Effector memory CD8-positive, alpha-beta T cell (primary cell): Measurements from ENCODE around the gene VPS33A.

Experiments used
- ATAC-seq: fragments of 150-1000 bp; cut with Tn5 transposase; replicated peaks from 2 replicates; pipeline ENCODE4 v1.10.0; 2021; ENCODE audit warnings: mild to moderate bottlenecking, moderate library complexity
- DNase-seq, 3 experiments: peaks; one replicate each; pipeline ENCODE4 v3.0.0; 2021
- H3K27ac Mint-ChIP-seq, 2 donors: one replicate each; pipeline ENCODE4 v1.8.0; 2022; ENCODE audit warnings: mild to moderate bottlenecking in 2 of 2, mixed read lengths in 2 of 2, moderate library complexity in 2 of 2
- H3K27me3 Mint-ChIP-seq, 2 donors: one replicate each; pipeline ENCODE4 v1.8.0; 2022; ENCODE audit warnings: mixed read lengths in 2 of 2
- H3K36me3 Mint-ChIP-seq: one replicate; pipeline ENCODE4 v1.8.0; 2022; ENCODE audit warnings: mild to moderate bottlenecking, moderate library complexity, mixed read lengths; ENCODE audit not compliant: insufficient read depth
- H3K4me1 Mint-ChIP-seq, 2 donors: one replicate each; pipeline ENCODE4 v1.8.0; 2022; ENCODE audit warnings: low read depth in 2 of 2, mixed read lengths in 2 of 2
- H3K4me3 Mint-ChIP-seq, 2 donors: one replicate each; pipeline ENCODE4 v1.8.0; 2022; ENCODE audit warnings: mild to moderate bottlenecking in 2 of 2, mixed read lengths in 2 of 2, moderate library complexity in 2 of 2
- H3K9me3 Mint-ChIP-seq, 2 donors: one replicate each; pipeline ENCODE4 v1.8.0; 2022; ENCODE audit warnings: mixed read lengths in 2 of 2
- total RNA-seq, 9 experiments: gene quantifications; one replicate each; lab custom pipeline; 2026; lab: John Stamatoyannopoulos, UW

The VPS33A gene
- 10.6 to 41.9 (median 23.5) reads per million in 9 experiments for total RNA-seq

- H3K27ac Mint-ChIP-seq: peak within 1 kb of the TSS; percentile 99 to 100
- DNase-seq (peak; percentile 87 to 90 (median 89)), ATAC-seq (peak; percentile 81)
- peaks cover 59% of the 10 kb centered on the region for H3K36me3 Mint-ChIP-seq
- H3K27me3 Mint-ChIP-seq: no peaks in the 10 kb centered on the region
- H3K9me3 Mint-ChIP-seq: no peaks in the 10 kb centered on the region
- peaks cover 15 to 19% of the 10 kb centered on the region in 2 donors for H3K4me1 Mint-ChIP-seq
- H3K4me3 Mint-ChIP-seq: peak within 1 kb of the TSS; percentile 92 to 98
Measured at GRCh38 chr12:122266230-122266901, at the start of gene VPS33A. Gene VPS33A (minus strand): TSS chr12:122266494. CDS start chr12:122266408, 86 bp downstream.

- Mint-ChIP-seq H3K36me3 (peaks cover 57% of the 10 kb centered on the region), H3K27ac (no peak overlapping the region), H3K9me3 (no peaks in the 10 kb centered on the region), H3K4me1 (no peaks in the 10 kb centered on the region), H3K27me3 (no peaks in the 10 kb centered on the region), H3K4me3 (no peak overlapping the region)
- no peak for DNase-seq
- no peak for ATAC-seq
Measured at GRCh38 chr12:122312926-122313325, 46.6 kb upstream of the VPS33A start.

DNA sequence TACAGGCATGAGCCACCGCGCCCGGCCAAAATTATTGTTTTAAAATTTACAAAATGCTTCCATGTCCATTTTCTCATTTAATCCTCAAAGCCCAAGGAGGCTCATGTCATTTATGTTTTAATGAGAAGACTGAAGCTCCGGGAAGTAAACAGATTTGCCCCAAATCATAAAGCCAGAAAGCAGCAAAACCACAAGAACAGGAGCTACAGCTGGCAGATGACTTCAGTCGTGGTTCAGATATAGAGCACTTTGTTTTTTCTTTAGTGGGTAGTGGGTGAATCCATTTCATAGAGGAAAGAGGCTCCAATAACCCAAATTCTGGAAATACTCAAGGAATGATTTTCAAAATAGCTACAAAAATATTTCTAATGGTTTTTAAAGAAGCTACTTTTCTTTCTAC lies 45.4 kb upstream of the VPS33A start:
- H3K36me3 Mint-ChIP-seq: peaks cover 53% of the 10 kb centered on the region
- ATAC-seq (no peak), DNase-seq (no peak)
- H3K4me1 Mint-ChIP-seq: no peaks in the 10 kb centered on the region
- no peaks in the 10 kb centered on the region for H3K9me3 Mint-ChIP-seq
- no peak overlapping the region for H3K4me3 Mint-ChIP-seq
- H3K27ac Mint-ChIP-seq: no peak overlapping the region
- no peaks in the 10 kb centered on the region for H3K27me3 Mint-ChIP-seq

- Mint-ChIP-seq H3K36me3 (peaks cover 44% of the 10 kb centered on the region), H3K27me3 (no peaks in the 10 kb centered on the region), H3K27ac (no peak overlapping the region), H3K4me3 (no peak overlapping the region), H3K4me1 (no peaks in the 10 kb centered on the region), H3K9me3 (no peaks in the 10 kb centered on the region)
- DNase-seq: no peak
- ATAC-seq: no peak
Measured at GRCh38 chr12:122310626-122311333, 44.5 kb upstream of the VPS33A start.

DNA sequence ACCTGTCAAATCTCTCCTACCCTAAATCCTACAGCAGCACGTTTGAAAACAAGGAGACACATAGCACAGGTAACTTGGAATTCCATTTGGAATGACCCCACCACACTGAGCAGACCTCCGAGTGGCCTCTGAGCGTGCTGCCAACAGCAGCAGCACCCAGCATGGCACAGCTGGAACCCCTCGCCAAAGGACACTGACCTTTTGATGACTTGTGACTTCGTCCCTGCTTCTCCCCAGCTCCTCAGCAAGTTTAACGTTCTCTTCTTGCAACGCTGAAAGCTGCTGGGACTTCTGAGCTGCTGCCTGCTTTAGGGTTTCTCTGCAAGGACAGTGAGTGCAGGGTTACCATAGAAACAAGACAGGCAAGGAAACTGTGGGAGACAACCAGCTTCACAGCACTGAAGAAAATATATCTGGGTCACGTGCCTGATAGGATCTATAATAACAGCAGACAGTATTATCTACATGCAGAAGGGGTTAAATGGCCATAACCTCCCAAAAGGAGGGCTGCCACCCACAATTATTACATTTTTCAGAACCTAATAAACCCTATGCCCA lies 43.3 kb upstream of the VPS33A start:
- ATAC-seq: no peak
- H3K36me3 Mint-ChIP-seq: peaks cover 33% of the 10 kb centered on the region
- no peaks in the 10 kb centered on the region for H3K4me1 Mint-ChIP-seq
- H3K27ac Mint-ChIP-seq: no peak overlapping the region
- no peak overlapping the region for H3K4me3 Mint-ChIP-seq
- H3K9me3 Mint-ChIP-seq: no peaks in the 10 kb centered on the region
- H3K27me3 Mint-ChIP-seq: no peaks in the 10 kb centered on the region
- DNase-seq: no peak

DNA sequence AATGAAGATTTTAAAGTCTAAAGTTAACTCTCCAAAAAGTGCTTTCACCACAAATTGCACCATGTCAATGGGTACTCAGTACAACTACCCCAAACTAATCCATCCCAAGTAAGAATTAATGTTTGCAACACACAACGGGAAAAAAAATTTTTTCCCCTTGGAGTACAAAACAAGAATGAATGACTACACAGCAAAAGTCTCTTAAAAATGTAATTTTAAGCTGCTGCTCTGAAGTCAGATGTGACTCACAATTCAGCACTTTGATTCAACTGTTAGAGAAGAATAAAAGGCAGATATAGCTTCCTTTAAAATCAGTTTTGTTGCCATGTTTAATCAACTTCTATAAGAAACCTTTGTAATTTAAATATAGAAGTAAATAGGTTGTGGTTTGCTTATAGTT lies 42.5 kb upstream of the VPS33A start:
- Mint-ChIP-seq H3K4me3 (no peak overlapping the region), H3K36me3 (peaks cover 25% of the 10 kb centered on the region), H3K4me1 (no peaks in the 10 kb centered on the region), H3K27me3 (no peaks in the 10 kb centered on the region), H3K27ac (no peak overlapping the region), H3K9me3 (no peaks in the 10 kb centered on the region)
- ATAC-seq: no peak
- DNase-seq: no peak

DNA sequence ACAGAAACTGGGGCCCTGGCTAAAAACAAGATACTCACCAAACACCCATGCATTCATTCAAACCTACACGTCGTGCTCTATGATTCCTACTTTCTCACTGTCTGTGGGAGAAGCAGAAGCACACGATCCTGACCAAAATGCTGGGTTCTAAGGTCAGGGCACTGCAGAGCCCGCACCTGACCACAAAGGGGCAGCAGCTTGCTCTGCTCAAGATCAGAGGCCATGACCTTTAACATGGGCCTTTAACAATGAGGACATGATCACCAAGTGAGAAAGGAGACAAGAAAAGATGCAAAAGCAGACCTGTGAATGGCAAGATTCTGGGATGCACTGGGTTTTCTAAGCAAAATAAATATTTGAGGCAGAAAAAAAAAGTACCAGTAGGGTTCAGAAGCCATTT lies 40.1 kb upstream of the VPS33A start:
- no peak overlapping the region for H3K27ac Mint-ChIP-seq
- ATAC-seq: no peak

DNA sequence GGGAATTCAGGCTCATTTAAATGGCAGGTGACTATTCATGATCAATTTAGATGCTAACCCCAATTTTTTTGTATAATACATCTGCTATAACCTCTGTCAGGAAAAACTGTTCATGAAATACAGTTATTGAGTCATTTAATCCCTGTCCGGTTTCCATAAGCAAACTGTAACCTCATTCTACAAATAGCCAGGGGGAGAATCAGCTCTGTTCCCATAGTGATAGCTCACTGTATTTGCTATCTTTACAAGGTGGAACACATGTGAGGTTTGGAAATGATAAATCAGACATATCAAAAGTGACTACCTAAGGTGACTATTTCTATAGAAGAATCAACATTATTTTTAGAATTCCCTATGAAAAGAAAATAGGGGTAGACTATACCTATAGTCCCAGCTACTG lies 38.6 kb upstream of the VPS33A start:
- ATAC-seq (no peak), DNase-seq (no peak)
- peak overlapping the region in 1 of 2 donors; percentile 41 for H3K27ac Mint-ChIP-seq
- no peak overlapping the region for H3K4me3 Mint-ChIP-seq
- peaks cover 20% of the 10 kb centered on the region for H3K36me3 Mint-ChIP-seq
- H3K4me1 Mint-ChIP-seq: no peaks in the 10 kb centered on the region
- no peaks in the 10 kb centered on the region for H3K27me3 Mint-ChIP-seq
- no peaks in the 10 kb centered on the region for H3K9me3 Mint-ChIP-seq

More for the DNA sequence above, 40.1 kb upstream of the VPS33A start:
- Mint-ChIP-seq H3K4me1 (no peaks in the 10 kb centered on the region), H3K27me3 (no peaks in the 10 kb centered on the region), H3K9me3 (no peaks in the 10 kb centered on the region), H3K36me3 (peaks cover 18% of the 10 kb centered on the region), H3K4me3 (no peak overlapping the region)
- no peak for DNase-seq

DNA sequence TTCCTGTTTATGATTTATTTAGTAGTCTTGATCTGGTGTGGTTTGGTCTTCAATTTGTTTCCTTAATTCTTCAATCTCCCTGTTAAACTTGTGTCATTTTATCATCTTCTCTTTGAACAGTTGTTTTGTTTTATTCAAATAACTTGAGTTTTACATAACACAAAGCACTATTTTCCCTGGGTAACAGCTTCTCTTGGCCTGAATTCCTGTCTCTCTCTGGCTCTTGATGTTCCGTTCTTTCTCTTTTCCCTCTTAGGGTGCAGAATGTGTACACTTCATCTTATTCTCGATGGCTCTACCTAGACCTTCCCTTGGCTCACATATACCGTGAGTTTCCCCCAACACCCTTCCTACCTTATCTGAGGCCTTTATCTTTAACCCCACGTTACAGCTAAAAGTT lies 36.8 kb upstream of the VPS33A start:
- Mint-ChIP-seq H3K9me3 (no peaks in the 10 kb centered on the region), H3K27ac (no peak overlapping the region), H3K4me3 (no peak overlapping the region), H3K4me1 (no peaks in the 10 kb centered on the region), H3K27me3 (no peaks in the 10 kb centered on the region), H3K36me3 (peaks cover 24% of the 10 kb centered on the region)
- DNase-seq (no peak), ATAC-seq (no peak)

DNA sequence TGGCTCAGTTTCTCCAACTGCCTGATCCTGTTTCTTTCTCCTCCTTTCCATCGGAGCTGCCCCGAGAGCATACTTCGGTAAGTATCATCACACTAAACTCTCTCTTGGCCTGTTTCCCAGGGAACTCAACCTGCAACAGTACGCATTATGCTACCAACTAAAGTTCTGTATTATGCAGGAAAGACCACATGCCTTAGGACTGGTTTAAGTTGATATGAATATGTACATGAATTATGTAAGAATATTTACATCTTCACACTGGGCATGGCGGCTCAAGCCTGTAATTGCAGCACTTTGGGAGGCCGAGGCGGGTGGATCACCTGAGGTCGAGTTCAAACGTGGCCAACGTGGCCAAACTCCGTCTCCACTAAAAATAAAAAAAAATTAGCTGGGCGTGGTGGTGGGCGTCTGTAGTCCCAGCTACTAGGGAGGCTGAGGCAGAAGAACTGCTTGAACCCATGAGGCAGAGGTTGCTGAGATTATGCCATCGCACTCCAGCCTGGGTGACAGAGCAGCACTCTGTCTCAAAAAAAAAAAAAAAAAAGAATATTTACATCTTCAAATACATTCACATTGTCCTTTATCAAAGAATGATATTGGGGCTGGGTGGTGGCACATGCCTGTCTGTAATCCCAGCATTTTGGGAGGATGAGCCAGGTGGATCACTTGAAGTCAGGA lies 31.9 kb upstream of the VPS33A start:
- no peak overlapping the region for H3K27ac Mint-ChIP-seq
- H3K9me3 Mint-ChIP-seq: no peaks in the 10 kb centered on the region
- H3K4me3 Mint-ChIP-seq: no peak overlapping the region
- DNase-seq (no peak), ATAC-seq (no peak)
- H3K36me3 Mint-ChIP-seq: peaks cover 26% of the 10 kb centered on the region
- no peaks in the 10 kb centered on the region for H3K27me3 Mint-ChIP-seq
- no peaks in the 10 kb centered on the region for H3K4me1 Mint-ChIP-seq

- Mint-ChIP-seq H3K27me3 (no peaks in the 10 kb centered on the region), H3K36me3 (peaks cover 26% of the 10 kb centered on the region)
Measured at GRCh38 chr12:122297494-122297893, 31.2 kb upstream of the VPS33A start.

GRCh38 chr12:122295877-122296276 lies 29.6 kb upstream of the VPS33A start:
- no peaks in the 10 kb centered on the region for H3K4me1 Mint-ChIP-seq
- DNase-seq: no peak
- peaks cover 22% of the 10 kb centered on the region for H3K36me3 Mint-ChIP-seq
- H3K27ac Mint-ChIP-seq: no peak overlapping the region
- H3K9me3 Mint-ChIP-seq: no peaks in the 10 kb centered on the region
- no peak for ATAC-seq
- no peak overlapping the region for H3K4me3 Mint-ChIP-seq
- no peaks in the 10 kb centered on the region for H3K27me3 Mint-ChIP-seq

More at GRCh38 chr12:122297494-122297893, 31.2 kb upstream of the VPS33A start:
- Mint-ChIP-seq H3K27ac (no peak overlapping the region), H3K4me1 (no peaks in the 10 kb centered on the region), H3K4me3 (no peak overlapping the region), H3K9me3 (no peaks in the 10 kb centered on the region)
- ATAC-seq (no peak), DNase-seq (no peak)

DNA sequence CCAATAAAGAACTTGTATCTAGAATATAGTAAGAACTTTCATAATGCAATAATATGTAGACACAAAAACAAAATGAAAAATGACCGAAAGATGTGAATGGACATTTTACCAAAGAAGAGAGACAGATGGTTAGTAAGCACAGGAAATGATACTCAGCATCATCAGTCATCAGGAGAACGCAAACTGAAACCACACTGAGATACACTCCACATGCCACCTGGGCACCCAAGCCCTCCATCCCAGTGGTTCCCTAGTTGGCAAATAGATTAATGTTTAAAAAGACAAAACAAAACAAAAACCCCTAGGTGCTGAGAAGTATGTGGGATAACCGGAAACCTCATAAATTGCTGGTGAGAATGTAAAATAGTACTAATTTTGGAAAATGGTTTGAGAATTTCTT lies 26.8 kb upstream of the VPS33A start:
- no peak for ATAC-seq

More for the DNA sequence above, 26.8 kb upstream of the VPS33A start:
- Mint-ChIP-seq H3K4me1 (peaks cover 0 to 3% of the 10 kb centered on the region in 2 donors), H3K27ac (peak overlapping the region in 1 of 2 donors; percentile 38), H3K27me3 (no peaks in the 10 kb centered on the region), H3K4me3 (no peak overlapping the region), H3K9me3 (no peaks in the 10 kb centered on the region), H3K36me3 (peaks cover 20% of the 10 kb centered on the region)
- DNase-seq: no peak
